OCI-LY1 (cell line): Measurements from ENCODE around the gene CASZ1.

Experiments used
- H2AFZ ChIP-seq: fragments of 200-600 bp; sonication (generic), shearing (Covaris generic); 2 replicates; pipeline ENCODE4 v1.6.0; 2014; ENCODE audit warnings: antibody characterized with exemption, mild to moderate bottlenecking, low read length
- H3F3A ChIP-seq: fragments of 200-600 bp; sonication (generic), shearing (Covaris generic); 2 replicates; pipeline ENCODE4 v1.6.0; 2014; ENCODE audit warnings: mild to moderate bottlenecking, antibody characterized with exemption, low read length, moderate library complexity; ENCODE audit not compliant: insufficient read depth
- H3K27ac ChIP-seq: fragments of 200-600 bp; sonication (generic); 2 replicates; pipeline ENCODE4 v1.5.1; 2014; ENCODE audit warnings: low read length, mixed run types, mild to moderate bottlenecking, low read depth; ENCODE audit not compliant: poor library complexity, severe bottlenecking
- H3K27me3 ChIP-seq: fragments of 200-600 bp; sonication (generic); 2 replicates; pipeline ENCODE4 v1.6.0; 2014; ENCODE audit warnings: antibody characterized with exemption, mild to moderate bottlenecking, low read length, moderate library complexity; ENCODE audit not compliant: insufficient read depth
- H3K36me3 ChIP-seq: fragments of 200-600 bp; sonication (generic); 2 replicates; pipeline ENCODE4 v1.6.1; 2014; ENCODE audit warnings: mild to moderate bottlenecking, antibody characterized with exemption, low read length, moderate library complexity, mixed read lengths; ENCODE audit not compliant: insufficient read depth
- H3K4me1 ChIP-seq: fragments of 200-600 bp; sonication (generic); 2 replicates; pipeline ENCODE4 v1.5.1; 2014; ENCODE audit warnings: mild to moderate bottlenecking, low read length, moderate library complexity; ENCODE audit not compliant: insufficient read depth, severe bottlenecking
- H3K4me2 ChIP-seq: fragments of 200-600 bp; sonication (generic), shearing (Covaris generic); 2 replicates; pipeline ENCODE4 v1.6.1; 2014; ENCODE audit warnings: low read length
- H3K4me3 ChIP-seq: fragments of 200-600 bp; sonication (generic); 2 replicates; pipeline ENCODE4 v1.5.1; 2014; ENCODE audit warnings: low read length, low read depth, mild to moderate bottlenecking, mixed read lengths; ENCODE audit not compliant: poor library complexity, severe bottlenecking
- H3K79me2 ChIP-seq: fragments of 200-600 bp; shearing (Covaris generic); 2 replicates; pipeline ENCODE4 v1.6.1; 2016; ENCODE audit warnings: mixed run types, low read length, mixed read lengths; ENCODE audit not compliant: insufficient read depth
- H3K9ac ChIP-seq: fragments of 200-600 bp; sonication (generic), shearing (Covaris generic); 2 replicates; pipeline ENCODE4 v1.6.1; 2014; ENCODE audit warnings: mild to moderate bottlenecking, low read length, mixed read lengths
- H3K9me2 ChIP-seq: fragments of 200-600 bp; sonication (generic), shearing (Covaris generic); 2 replicates; pipeline ENCODE4 v1.6.1; 2014; ENCODE audit warnings: low read depth, mild to moderate bottlenecking, low read length, mixed read lengths
- H3K9me3 ChIP-seq: fragments of 200-600 bp; shearing (Covaris generic); 2 replicates; pipeline ENCODE4 v1.6.1; 2014; ENCODE audit warnings: low read length, mixed read lengths
- H4K20me1 ChIP-seq: fragments of 200-600 bp; sonication (generic), shearing (Covaris generic); 2 replicates; pipeline ENCODE4 v1.6.0; 2016; ENCODE audit warnings: mild to moderate bottlenecking, low read length; ENCODE audit not compliant: insufficient read depth
- EZH2 ChIP-seq: fragments of 200-600 bp; sonication (generic), shearing (Covaris generic); IDR thresholded peaks from 2 replicates; pipeline ENCODE4 v1.8.0; 2017; ENCODE audit warnings: borderline replicate concordance, mixed run types, mild to moderate bottlenecking, antibody characterized with exemption, low read length, moderate library complexity, mixed read lengths
- TF ChIP-seq, protein P1 (sequence below): fragments of 200-600 bp; sonication (generic), shearing (Covaris generic); IDR thresholded peaks from 2 replicates; pipeline ENCODE4 v1.5.1; 2017; ENCODE audit warnings: mild to moderate bottlenecking, antibody characterized with exemption, low read length, moderate library complexity, mixed read lengths

CASZ1 gene

DNA sequence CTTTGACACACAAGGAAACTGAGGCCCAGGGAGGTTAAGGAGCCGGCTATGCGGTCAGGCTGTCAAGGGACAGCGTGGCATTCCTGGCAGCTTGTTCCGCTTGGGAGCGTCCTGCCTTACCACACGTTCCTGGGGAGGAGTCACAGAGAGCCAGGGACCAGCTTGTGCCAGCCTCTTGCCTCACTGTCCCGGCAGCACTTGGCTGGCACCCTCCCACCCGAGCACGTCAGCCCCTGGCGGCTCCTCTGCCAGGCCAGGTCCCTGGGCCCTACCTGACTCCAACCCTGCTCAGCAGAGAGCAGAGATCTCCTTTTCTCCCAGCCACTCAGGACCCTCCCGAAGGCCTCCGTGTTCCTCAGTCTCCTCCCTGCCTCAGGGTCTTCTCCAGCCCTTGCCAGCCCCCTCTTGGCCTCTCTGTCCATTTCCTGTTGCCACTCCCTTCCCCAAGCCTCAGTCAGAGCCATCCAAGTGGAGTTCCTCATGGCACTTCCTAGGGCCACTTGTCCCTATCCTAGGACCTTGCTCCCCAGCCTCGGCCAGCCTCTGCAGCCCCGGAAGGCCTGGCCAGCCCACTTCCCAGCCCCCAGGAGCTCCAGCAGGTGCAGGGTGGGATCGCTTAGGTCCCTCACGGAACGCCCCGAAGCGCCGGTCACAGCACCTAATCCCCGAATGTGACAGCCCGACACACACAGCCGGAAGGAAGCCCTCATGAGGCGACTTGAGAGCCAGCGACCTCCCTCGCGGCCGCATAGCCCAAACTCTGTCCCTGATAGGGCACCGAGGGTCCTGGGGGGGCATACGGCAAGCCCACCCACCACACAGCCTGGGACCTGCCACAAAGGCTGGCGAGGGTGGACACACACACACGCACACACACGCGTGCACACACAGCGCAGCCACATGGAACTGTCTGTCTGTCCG lies 130.3 kb downstream of the CASZ1 start:
- Histone ChIP-seq H3F3A (no peaks in the 10 kb centered on the region), H3K4me3 (no peak overlapping the region), H3K36me3 (no peaks in the 10 kb centered on the region), H3K4me1 (no peaks in the 10 kb centered on the region), H3K9ac (no peak overlapping the region), H3K4me2 (no peak overlapping the region), H3K27me3 (0 out of 2 replicates have a peak, but pooled peaks cover 6% of the 10 kb centered on the region), H4K20me1 (no peaks in the 10 kb centered on the region), H2AFZ (no peak overlapping the region), H3K27ac (no peak overlapping the region), H3K9me2 (no peaks in the 10 kb centered on the region), H3K9me3 (no peaks in the 10 kb centered on the region), H3K79me2 (no peaks in the 10 kb centered on the region)
- no peak for TF ChIP-seq EZH2
- TF ChIP-seq, protein P1, sequence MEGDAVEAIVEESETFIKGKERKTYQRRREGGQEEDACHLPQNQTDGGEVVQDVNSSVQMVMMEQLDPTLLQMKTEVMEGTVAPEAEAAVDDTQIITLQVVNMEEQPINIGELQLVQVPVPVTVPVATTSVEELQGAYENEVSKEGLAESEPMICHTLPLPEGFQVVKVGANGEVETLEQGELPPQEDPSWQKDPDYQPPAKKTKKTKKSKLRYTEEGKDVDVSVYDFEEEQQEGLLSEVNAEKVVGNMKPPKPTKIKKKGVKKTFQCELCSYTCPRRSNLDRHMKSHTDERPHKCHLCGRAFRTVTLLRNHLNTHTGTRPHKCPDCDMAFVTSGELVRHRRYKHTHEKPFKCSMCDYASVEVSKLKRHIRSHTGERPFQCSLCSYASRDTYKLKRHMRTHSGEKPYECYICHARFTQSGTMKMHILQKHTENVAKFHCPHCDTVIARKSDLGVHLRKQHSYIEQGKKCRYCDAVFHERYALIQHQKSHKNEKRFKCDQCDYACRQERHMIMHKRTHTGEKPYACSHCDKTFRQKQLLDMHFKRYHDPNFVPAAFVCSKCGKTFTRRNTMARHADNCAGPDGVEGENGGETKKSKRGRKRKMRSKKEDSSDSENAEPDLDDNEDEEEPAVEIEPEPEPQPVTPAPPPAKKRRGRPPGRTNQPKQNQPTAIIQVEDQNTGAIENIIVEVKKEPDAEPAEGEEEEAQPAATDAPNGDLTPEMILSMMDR = no peak

DNA sequence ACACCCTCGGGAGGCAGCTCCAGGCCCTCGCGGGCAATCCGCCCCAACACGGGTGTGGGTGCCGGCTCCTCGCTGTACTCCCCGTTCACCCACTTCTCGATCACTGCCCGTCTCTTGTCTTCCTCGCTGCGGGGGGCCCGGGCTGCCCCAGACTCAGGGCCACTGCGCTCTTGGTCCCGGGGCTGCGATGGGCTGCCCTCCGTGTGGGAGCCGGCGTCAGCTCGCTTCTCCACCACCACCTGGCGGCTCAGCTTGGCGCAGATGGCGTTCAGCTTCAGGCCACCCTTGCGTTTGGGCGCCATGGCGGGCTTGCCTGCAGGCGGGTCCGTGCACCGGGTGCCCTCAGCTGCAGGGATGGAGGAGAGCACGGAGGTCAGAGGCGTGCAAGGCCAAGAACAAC lies 131.2 kb downstream of the CASZ1 start:
- no peaks in the 10 kb centered on the region for H3K36me3 ChIP-seq
- H3K9me3 ChIP-seq = no peaks in the 10 kb centered on the region
- no peaks in the 10 kb centered on the region for H3K9me2 ChIP-seq
- no peak overlapping the region for H2AFZ ChIP-seq
- no peak overlapping the region for H3K9ac ChIP-seq
- no peaks in the 10 kb centered on the region for H3F3A ChIP-seq
- no peaks in the 10 kb centered on the region for H3K4me1 ChIP-seq
- TF ChIP-seq EZH2 = no peak
- TF ChIP-seq, protein P1 = no peak
- H4K20me1 ChIP-seq = no peaks in the 10 kb centered on the region
- H3K79me2 ChIP-seq = no peaks in the 10 kb centered on the region
- 0 out of 2 replicates have a peak, but pooled peaks cover 6% of the 10 kb centered on the region for H3K27me3 ChIP-seq
- H3K27ac ChIP-seq = no peak overlapping the region
- H3K4me2 ChIP-seq = no peak overlapping the region
- no peak overlapping the region for H3K4me3 ChIP-seq

DNA sequence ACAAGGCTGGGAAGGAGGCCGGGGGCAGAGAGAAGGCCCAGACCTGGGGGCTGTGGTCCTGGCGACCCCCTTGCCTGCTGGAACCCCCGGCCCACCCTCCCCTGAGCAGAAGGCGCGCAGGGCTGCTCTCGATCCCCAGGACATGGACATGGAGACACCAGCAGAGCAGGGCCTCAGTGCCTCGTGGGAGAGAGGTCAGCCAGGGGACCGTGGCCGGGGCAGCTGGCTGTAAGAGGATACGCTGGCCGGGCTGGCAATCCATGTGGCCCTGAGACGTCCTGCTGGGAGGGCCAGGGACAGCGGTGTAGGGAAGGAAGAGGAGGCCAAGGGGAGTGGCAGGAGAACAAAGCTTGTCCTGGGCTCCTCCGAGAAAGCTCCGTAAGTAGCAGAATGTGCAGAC lies 132.2 kb downstream of the CASZ1 start:
- Histone ChIP-seq H3K9me2 (no peaks in the 10 kb centered on the region), H3K4me2 (no peak overlapping the region), H2AFZ (no peak overlapping the region), H3F3A (no peaks in the 10 kb centered on the region), H3K4me1 (no peaks in the 10 kb centered on the region), H3K27me3 (0 out of 2 replicates have a peak, but pooled peaks cover 6% of the 10 kb centered on the region), H3K9ac (no peak overlapping the region), H4K20me1 (no peaks in the 10 kb centered on the region), H3K4me3 (no peak overlapping the region), H3K79me2 (no peaks in the 10 kb centered on the region), H3K27ac (no peak overlapping the region), H3K9me3 (no peaks in the 10 kb centered on the region), H3K36me3 (no peaks in the 10 kb centered on the region)
- TF ChIP-seq, protein P1 = no peak
- no peak for TF ChIP-seq EZH2
